Endothelial cell of umbilical vein (primary cell): ENCODE results near the gene MACF1. TPM values are rescaled to one million over a fixed set of nuclear protein-coding genes. Genes with fewer than 3 reads are reported as not detected.

ENCODE experiments used
- BruUV-seq: library from RNA; stranded (reverse); fragments of 400-500 nt; replicated peaks from 2 replicates; lab custom pipeline; 2021; lab: Mats Ljungman, UMichigan
- CTCF ChIA-PET: fragments of 300-600, 350-600 bp; sonication (Branson Sonifier 250); formaldehyde crosslinking; loops from one replicate; lab custom pipeline; 2021; ENCODE audit warnings: antibody characterized with exemption, inconsistent platforms; lab: Charles Lee
- POLR2A ChIA-PET: fragments of 300-600, 350-600 bp; sonication (Branson Sonifier 250); formaldehyde crosslinking; loops from one replicate; lab custom pipeline; 2021; ENCODE audit warnings: antibody characterized with exemption, inconsistent platforms; lab: Charles Lee
- DNase-seq: peaks from one replicate; pipeline ENCODE4 v3.0.0-alpha.2; 2011; ENCODE audit warnings: low read depth, low spot score
- FAIRE-seq: peaks from 2 replicates; lab custom pipeline; 2011; peaks lifted over from hg19 to GRCh38; lab: Jason Lieb, UNC
- H2AFZ ChIP-seq: 2 replicates; pipeline ENCODE4 v1.6.0; 2012; ENCODE audit warnings: low read depth, low read length, control low read depth, inconsistent platforms
- H3K27ac ChIP-seq: 2 replicates; pipeline ENCODE4 v1.5.1; 2011; ENCODE audit warnings: low read depth, mild to moderate bottlenecking, control low read depth, low read length, moderate library complexity; ENCODE audit not compliant: insufficient read depth
- H3K27me3 ChIP-seq, 2 experiments: 2 replicates each; pipeline versions ENCODE4 v1.6.0 to v1.6.1; 2011; ENCODE audit warnings: low read length in 2 of 2, mixed read lengths in 1 of 2; ENCODE audit not compliant: control insufficient read depth in 2 of 2, insufficient read depth in 2 of 2
- H3K36me3 ChIP-seq, 2 experiments: 2 replicates in 1 of 2; 3 replicates in 1 of 2; pipeline ENCODE4 v1.5.1; 2011; ENCODE audit warnings: low read length in 2 of 2, mild to moderate bottlenecking in 1 of 2, moderate library complexity in 1 of 2; ENCODE audit not compliant: control insufficient read depth in 2 of 2, insufficient read depth in 2 of 2; ENCODE audit errors: extremely low read depth in 1 of 2
- H3K4me1 ChIP-seq: 3 replicates; pipeline ENCODE4 v1.5.1; 2011; ENCODE audit warnings: mild to moderate bottlenecking, low read length; ENCODE audit not compliant: control insufficient read depth, insufficient read depth; ENCODE audit errors: extremely low read depth
- H3K4me2 ChIP-seq: 2 replicates; pipeline ENCODE4 v1.6.1; 2011; ENCODE audit warnings: low read length, control low read depth, mixed read lengths; ENCODE audit not compliant: insufficient read depth
- H3K4me3 ChIP-seq, 3 experiments: fragments of 200-600 bp in 1 of 3; sonication (generic), shearing (Covaris generic) in 1 of 3; replicated peaks in 1 of 3; 2 replicates each; pipeline ENCODE4 v1.5.1; 2011 to 2016; ENCODE audit warnings: control low read depth in 3 of 3, low read length in 3 of 3, mild to moderate bottlenecking in 2 of 3, inconsistent platforms in 1 of 3, low read depth in 1 of 3, moderate library complexity in 1 of 3; ENCODE audit not compliant: insufficient read depth in 1 of 3
- H3K79me2 ChIP-seq: 2 replicates; pipeline ENCODE4 v1.6.0; 2012; ENCODE audit warnings: low read length, inconsistent platforms; ENCODE audit not compliant: control insufficient read depth, insufficient read depth
- H3K9ac ChIP-seq: replicated peaks from 2 replicates; pipeline ENCODE3; 2011; ENCODE audit warnings: low read length, control low read depth; ENCODE audit not compliant: insufficient read depth; ENCODE audit errors: extremely low read depth
- H3K9me1 ChIP-seq: replicated peaks from 3 replicates; pipeline ENCODE4 v1.6.0; 2011; ENCODE audit warnings: mild to moderate bottlenecking, low read length; ENCODE audit not compliant: control insufficient read depth, insufficient read depth; ENCODE audit errors: extremely low read depth
- H3K9me3 ChIP-seq: replicated peaks from 2 replicates; pipeline ENCODE4 v1.5.1; 2012; ENCODE audit warnings: low read length, inconsistent platforms; ENCODE audit not compliant: control insufficient read depth, insufficient read depth
- H4K20me1 ChIP-seq: replicated peaks from 2 replicates; pipeline ENCODE3; 2011; ENCODE audit warnings: mild to moderate bottlenecking, low read length; ENCODE audit not compliant: control insufficient read depth, insufficient read depth; ENCODE audit errors: extremely low read depth
- FOS ChIP-seq: IDR thresholded peaks from 2 replicates; pipeline ENCODE4 v1.6.1; 2011; ENCODE audit warnings: mild to moderate bottlenecking, low read length, moderate library complexity, borderline replicate concordance; ENCODE audit not compliant: insufficient read depth
- JUN ChIP-seq: IDR thresholded peaks from 2 replicates; pipeline ENCODE4 v1.6.1; 2011; ENCODE audit warnings: borderline replicate concordance, low read depth; ENCODE audit not compliant: insufficient read length, insufficient read depth
- MYC ChIP-seq: IDR thresholded peaks from one replicate; pipeline ENCODE4 v1.6.1; 2011; ENCODE audit warnings: mild to moderate bottlenecking, low read depth, low read length
- POLR2A ChIP-seq: IDR thresholded peaks from 2 replicates; pipeline ENCODE4 v1.6.1; 2012; ENCODE audit warnings: low read depth, mild to moderate bottlenecking, control low read depth, low read length
- POLR2AphosphoS5 ChIP-seq: IDR thresholded peaks from 2 replicates; pipeline ENCODE4 v1.6.1; 2012; ENCODE audit warnings: low read depth, mild to moderate bottlenecking, control low read depth, low read length, moderate library complexity; ENCODE audit not compliant: insufficient read depth
- dilution Hi-C: fragments of 300-500 bp; cut with MboI; formaldehyde crosslinking; loops from one replicate; pipeline ENCODE4 v1.15.0; 2019; ENCODE audit warnings: low sequenced_read_pairs; ENCODE audit not compliant: extremely low pct_ligation_motif_present
- intact Hi-C: fragments of 100-400 bp; cut with micrococcal nuclease; formaldehyde crosslinking; loops from one replicate; pipeline ENCODE4 v1.10.0; 2022
- polyA plus RNA-seq, 4 experiments: library from polyadenylated mRNA; depleted of rRNA in 3 of 4; stranded (reverse) in 3 of 4; unstranded in 1 of 4; fragments of >200 nt; gene quantifications; 2 replicates each; pipeline versions ENCODE4 v1.2.1 to v1.2.3, GENCODE V29; 2011 to 2012; ENCODE audit warnings: missing spikeins in 1 of 4
- total RNA-seq: library from RNA; stranded (reverse); gene quantifications from 2 replicates; pipeline ENCODE4 v1.2.3, GENCODE V29; 2021
- TF ChIP-seq, protein P1 (sequence below): IDR thresholded peaks from 2 replicates; pipeline ENCODE4 v1.6.1; 2011; ENCODE audit not compliant: insufficient read depth, insufficient read length

The MACF1 gene
- total and polyA plus RNA-seq, 2 donors (not counting 3 experiments of a cell fraction or from before 2014, with no cell fraction given) = 122 to 587 TPM

GRCh38 chr1:39174390-39175081, 30.0 kb upstream of the MACF1 start:
- POLR2A ChIA-PET = no interaction called here
- no peak for TF ChIP-seq JUN
- no peak for TF ChIP-seq MYC
- TF ChIP-seq FOS = no peak
- no peak for TF ChIP-seq POLR2A
- TF ChIP-seq, protein P1, sequence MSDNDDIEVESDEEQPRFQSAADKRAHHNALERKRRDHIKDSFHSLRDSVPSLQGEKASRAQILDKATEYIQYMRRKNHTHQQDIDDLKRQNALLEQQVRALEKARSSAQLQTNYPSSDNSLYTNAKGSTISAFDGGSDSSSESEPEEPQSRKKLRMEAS = no peak
- H3K79me2 ChIP-seq = peaks cover 94% of the 10 kb centered on the region
- DNase-seq (no peak), FAIRE-seq (no peak)
- no peak overlapping the region for H3K4me2 ChIP-seq
- H3K36me3 ChIP-seq = no peaks in the 10 kb centered on the region
- H3K27ac ChIP-seq = no peak overlapping the region
- no peaks in the 10 kb centered on the region for H3K27me3 ChIP-seq
- no TSS peak for BruUV-seq
- no peak overlapping the region for H3K9ac ChIP-seq
- no peak overlapping the region for H3K4me3 ChIP-seq
- CTCF ChIA-PET = interaction anchor here (0.7 to 5.7 kb wide), 6 partner anchors 9 to 84 kb away, joined by 3 to 33 read pairs (median 4); no protein-coding TSS in a partner anchor
- intact Hi-C loops = no loop called here
- H2AFZ ChIP-seq = no peak overlapping the region
- dilution Hi-C loops = no loop called here
- no peaks in the 10 kb centered on the region for H3K9me1 ChIP-seq
- peaks cover 43% of the 10 kb centered on the region for H3K4me1 ChIP-seq
- H3K9me3 ChIP-seq = no peaks in the 10 kb centered on the region
- H4K20me1 ChIP-seq = no peaks in the 10 kb centered on the region

DNA sequence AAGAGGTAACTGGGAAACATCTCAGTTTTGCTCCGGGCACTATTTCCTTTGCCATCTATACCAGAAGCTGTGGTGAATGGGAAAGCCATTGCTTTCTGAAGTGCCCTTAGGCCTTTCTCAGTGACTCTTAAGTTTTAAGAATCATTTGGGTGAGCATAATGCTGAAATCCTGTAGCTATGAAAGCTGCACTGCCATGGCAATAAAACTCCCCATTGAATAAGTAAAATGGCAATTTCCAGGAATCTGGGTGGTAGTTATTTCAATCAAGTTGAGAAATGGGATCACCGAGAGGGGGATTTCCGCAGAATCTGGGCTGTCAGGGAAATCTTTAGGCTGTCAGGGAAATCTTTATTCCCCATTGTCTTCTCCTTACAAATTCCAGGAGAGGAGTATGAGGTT, 26.8 kb upstream of the MACF1 start:
- Histone ChIP-seq H3K9me1 (no peaks in the 10 kb centered on the region), H4K20me1 (no peaks in the 10 kb centered on the region), H3K27ac (peak overlapping the region; percentile 96), H2AFZ (no peak overlapping the region), H3K27me3 (no peaks in the 10 kb centered on the region), H3K9ac (peak overlapping the region; percentile 77), H3K4me3 (no peak overlapping the region), H3K9me3 (no peaks in the 10 kb centered on the region), H3K79me2 (peaks cover 90% of the 10 kb centered on the region), H3K36me3 (no peaks in the 10 kb centered on the region), H3K4me1 (peaks cover 47% of the 10 kb centered on the region), H3K4me2 (peak overlapping the region; percentile 35)
- intact Hi-C loops = loop anchor here (2.0 kb wide), 1 partner anchor 19 kb away; no protein-coding TSS in a partner anchor
- DNase-seq (peak; percentile 28), FAIRE-seq (no peak)
- CTCF ChIA-PET = interaction anchor here (1.2 to 7.1 kb wide), 5 partner anchors 8 to 100 kb away, joined by 3 to 51 read pairs (median 6); no protein-coding TSS in a partner anchor
- TF ChIP-seq JUN (no peak), POLR2AphosphoS5 (no peak), MYC (no peak)
- BruUV-seq = no TSS peak
- dilution Hi-C loops = no loop called here
- POLR2A ChIA-PET = no interaction called here
